H54 (cell line): ENCODE results near the gene CADPS.
A peak's percentile ranks its signal among the peaks of the same experiment; 100 is the strongest.

Experiments
- DNase-seq: peaks from one replicate; pipeline ENCODE4 v3.0.0; 2011; ENCODE audit warnings: low spot score, mixed read lengths; ENCODE audit not compliant: insufficient read length
- FAIRE-seq: peaks from 3 replicates; lab custom pipeline; 2011; peaks lifted over from hg19 to GRCh38; lab: Jason Lieb, UNC
- POLR2A ChIP-seq: IDR thresholded peaks from 2 replicates; pipeline ENCODE4 v1.6.1; 2011; ENCODE audit warnings: low read depth, mild to moderate bottlenecking, low read length

Gene CADPS

GRCh38 chr3:62622553-62623174, 252.6 kb downstream of the CADPS start:
- DNase-seq (no peak), FAIRE-seq (peak; percentile 41)

DNA sequence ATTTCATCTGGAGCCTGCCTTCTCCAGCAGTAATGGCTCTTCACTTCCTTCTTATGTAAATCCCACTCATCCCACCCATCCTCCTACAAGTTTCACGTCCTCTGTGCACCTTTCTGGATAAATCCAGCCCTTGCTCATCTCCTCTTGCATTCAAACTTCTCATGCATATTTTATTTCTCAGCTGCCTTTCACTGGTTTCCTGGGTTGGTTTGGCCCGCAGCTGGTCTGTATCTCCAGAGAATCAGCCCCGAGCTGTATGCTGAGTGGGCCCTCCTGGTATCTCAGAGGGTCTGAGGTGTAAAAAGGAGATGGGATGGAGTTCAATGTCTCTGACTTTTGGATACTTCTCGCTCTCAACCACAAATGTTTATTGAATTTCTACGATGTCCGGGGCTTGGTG, 253.3 kb downstream of the CADPS start:
- FAIRE-seq (no peak), DNase-seq (no peak)
- TF ChIP-seq POLR2A, result no peak

More at GRCh38 chr3:62622553-62623174, 252.6 kb downstream of the CADPS start:
- no peak for TF ChIP-seq POLR2A

GRCh38 chr3:62621176-62621575, 254.0 kb downstream of the CADPS start:
- TF ChIP-seq POLR2A, result no peak
- no peak for FAIRE-seq

GRCh38 chr3:62615258-62615849, 259.9 kb downstream of the CADPS start:
- FAIRE-seq, result no peak
- no peak for DNase-seq

More at GRCh38 chr3:62621176-62621575, 254.0 kb downstream of the CADPS start:
- no peak for DNase-seq

GRCh38 chr3:62614527-62614926, 260.7 kb downstream of the CADPS start:
- DNase-seq (no peak), FAIRE-seq (no peak)
- TF ChIP-seq POLR2A, result no peak

More at GRCh38 chr3:62615258-62615849, 259.9 kb downstream of the CADPS start:
- no peak for TF ChIP-seq POLR2A

DNA sequence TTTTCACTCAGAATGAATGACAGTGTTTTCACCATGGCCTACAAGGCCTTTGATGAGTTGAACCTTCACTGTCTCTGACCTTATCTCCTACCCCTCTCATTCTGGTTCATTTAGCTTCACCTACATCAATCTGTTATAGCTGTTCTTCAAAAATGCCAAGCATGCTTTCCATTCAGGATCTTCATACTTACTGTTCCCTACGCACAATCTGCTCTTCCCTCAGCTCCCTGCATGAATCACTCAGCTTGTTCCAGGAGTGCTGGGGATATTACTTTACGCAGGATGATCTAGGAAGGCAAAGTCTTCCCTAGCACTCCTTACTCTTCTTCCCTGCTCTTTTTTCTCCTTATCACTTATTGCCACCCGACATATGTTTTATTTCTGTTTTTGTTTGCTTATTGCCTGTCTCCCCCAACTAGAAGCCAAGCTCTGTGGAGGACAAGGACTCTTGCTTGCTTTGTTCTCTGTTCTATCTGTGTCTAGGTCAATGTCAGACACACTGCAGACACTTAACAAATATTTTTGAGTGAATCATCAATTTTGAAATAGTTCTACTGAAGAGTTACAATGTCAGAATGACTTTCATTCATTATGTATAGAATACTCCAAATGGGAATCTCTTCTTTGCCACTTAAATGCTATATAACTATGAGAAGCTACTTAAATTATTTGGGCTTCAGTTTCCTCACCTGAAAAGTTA, 263.5 kb downstream of the CADPS start:
- no peak for TF ChIP-seq POLR2A
- FAIRE-seq, result peak; percentile 27
- DNase-seq, result no peak

GRCh38 chr3:62607287-62608029, 267.8 kb downstream of the CADPS start:
- no peak for DNase-seq
- FAIRE-seq, result peak; percentile 93
- TF ChIP-seq POLR2A, result no peak

- DNase-seq, result no peak
- no peak for TF ChIP-seq POLR2A
- FAIRE-seq, result no peak
Measured at GRCh38 chr3:62605413-62606068, 269.7 kb downstream of the CADPS start.

GRCh38 chr3:62604751-62605351, 270.4 kb downstream of the CADPS start:
- FAIRE-seq, result no peak
- no peak for TF ChIP-seq POLR2A
- no peak for DNase-seq

DNA sequence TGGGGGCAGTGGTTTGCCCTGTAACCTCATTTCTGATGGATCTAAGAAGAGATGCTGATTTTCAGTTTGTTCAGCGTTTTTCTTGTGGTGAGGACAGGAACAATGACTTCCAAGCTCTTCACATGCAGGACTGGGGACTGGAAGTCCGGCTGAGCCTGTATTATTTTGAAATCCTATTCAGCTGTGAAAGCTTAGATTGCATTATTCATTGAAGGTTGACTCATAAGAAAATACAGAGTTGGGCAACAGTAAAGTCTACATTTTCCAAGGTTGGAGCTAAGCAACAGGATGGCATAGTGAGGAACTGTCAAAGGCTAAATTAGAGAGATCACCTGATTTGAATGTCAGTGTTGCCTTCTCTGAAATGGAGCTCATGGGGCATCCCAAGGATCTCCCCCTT, 270.9 kb downstream of the CADPS start:
- DNase-seq (no peak), FAIRE-seq (peak; percentile 91)
- TF ChIP-seq POLR2A, result no peak

GRCh38 chr3:62602987-62603386, 272.2 kb downstream of the CADPS start:
- FAIRE-seq (no peak), DNase-seq (no peak)
- TF ChIP-seq POLR2A, result no peak

DNA sequence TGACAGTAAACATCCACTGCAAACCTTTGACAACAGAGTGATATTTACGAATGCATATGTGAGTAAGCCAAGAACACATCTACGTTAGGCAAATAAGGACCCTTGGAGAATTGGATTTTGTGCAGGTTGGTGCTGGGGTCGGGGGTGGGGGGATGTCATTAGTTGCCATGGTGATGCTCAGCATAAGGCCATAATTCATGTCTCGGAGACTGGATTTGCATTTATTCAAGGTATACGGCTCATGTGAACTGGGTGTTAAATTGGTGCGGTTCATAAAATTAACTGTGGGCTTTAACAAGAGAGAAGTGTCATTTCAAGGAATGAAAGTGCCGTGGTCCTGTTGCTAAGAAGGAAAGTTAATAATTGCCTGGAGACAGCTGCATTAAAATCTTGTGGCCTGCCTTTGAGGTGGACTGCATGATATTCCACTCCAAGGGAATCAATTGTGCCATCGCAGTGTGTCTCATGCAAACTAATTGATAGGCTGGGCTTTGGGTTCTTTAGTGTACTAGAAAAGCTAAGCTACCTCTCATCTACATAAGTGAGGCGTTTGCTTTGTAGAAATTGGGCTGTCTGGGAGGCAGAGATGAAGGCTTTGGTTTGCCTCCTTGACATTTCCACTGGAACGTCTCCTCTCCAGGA, 273.0 kb downstream of the CADPS start:
- no peak for TF ChIP-seq POLR2A
- DNase-seq, result no peak
- no peak for FAIRE-seq
